Stimulated activated CD8-positive, alpha-beta memory T cell treated with anti-CD3 and anti-CD28 coated beads, Interleukin-12 subunit alpha, Interleukin-12 subunit beta, amount 100 ng/mL, for 1 hour (primary cell): ENCODE measurements around the gene STON1.
"Not testable (repeated sequence)": the region's sequence is repeated elsewhere in the genome, so short reads cannot be mapped to it uniquely, and the experiment has no call there.

Source experiments
- DNase-seq: peaks from one replicate; pipeline ENCODE4 v3.0.0-alpha.2; 2020; ENCODE audit warnings: low read depth

STON1 gene

GRCh38 chr2:48530033-48530811, at the start of gene STON1:
TSS of gene STON1 (plus strand) at chr2:48530154. CDS start at chr2:48580634, 50,480 bp downstream.
- DNase-seq, result no peak

GRCh38 chr2:48480526-48480925, 49.4 kb upstream of the STON1 start:
- DNase-seq, result no peak

GRCh38 chr2:48482313-48482712, 47.6 kb upstream of the STON1 start:
- DNase-seq, result no peak

- DNase-seq, result no peak
Observed at GRCh38 chr2:48482769-48483168, 47.2 kb upstream of the STON1 start.

GRCh38 chr2:48483506-48483905, 46.4 kb upstream of the STON1 start:
- no peak for DNase-seq

- no peak for DNase-seq
Observed at GRCh38 chr2:48483916-48484315, 46.0 kb upstream of the STON1 start.

- no peak for DNase-seq
Observed at GRCh38 chr2:48488545-48488944, 41.4 kb upstream of the STON1 start.

- no peak for DNase-seq
Observed at GRCh38 chr2:48496849-48497248, 33.1 kb upstream of the STON1 start.

- no peak for DNase-seq
Observed at GRCh38 chr2:48504647-48505327, 25.2 kb upstream of the STON1 start.

GRCh38 chr2:48507111-48507510, 22.8 kb upstream of the STON1 start:
- DNase-seq, result no peak

- DNase-seq, result no peak
Observed at GRCh38 chr2:48508461-48509124, 21.4 kb upstream of the STON1 start.

- no peak for DNase-seq
Observed at GRCh38 chr2:48510329-48510728, 19.6 kb upstream of the STON1 start.

- no peak for DNase-seq
Observed at GRCh38 chr2:48511849-48512470, 18.0 kb upstream of the STON1 start.

GRCh38 chr2:48512571-48512970, 17.4 kb upstream of the STON1 start:
- no peak for DNase-seq

GRCh38 chr2:48514348-48515003, 15.5 kb upstream of the STON1 start:
- DNase-seq, result no peak

GRCh38 chr2:48515513-48515985, 14.4 kb upstream of the STON1 start:
- no peak for DNase-seq

GRCh38 chr2:48519593-48519992, 10.4 kb upstream of the STON1 start:
- no peak for DNase-seq

GRCh38 chr2:48524756-48525155, 5.2 kb upstream of the STON1 start:
- DNase-seq, result not testable (repeated sequence)

- no peak for DNase-seq
Observed at GRCh38 chr2:48525269-48525943, 4.5 kb upstream of the STON1 start.

GRCh38 chr2:48527226-48527885, 2.6 kb upstream of the STON1 start:
- no peak for DNase-seq

- no peak for DNase-seq
Observed at GRCh38 chr2:48528431-48528830, 1.5 kb upstream of the STON1 start.
